Activated naive CD8-positive, alpha-beta T cell treated with anti-CD3 and anti-CD28 coated beads, Interleukin-2, amount 10 ng/mL, durations not matched to agents 7 days and 5 days (primary cell): ENCODE measurements around the gene CLPSL2. TPM values are rescaled to one million over a fixed set of nuclear protein-coding genes. Genes with fewer than 3 reads are reported as not detected.

Source experiments
- ATAC-seq: fragments of 150-1000 bp; cut with Tn5 transposase; one replicate; pipeline ENCODE4 v1.10.0; 2021; ENCODE audit warnings: low read depth, moderate library complexity
- POLR2A ChIA-PET: fragments of 350-600 bp; sonication (Branson Sonifier 250); formaldehyde crosslinking; loops from one replicate; lab custom pipeline; 2021; ENCODE audit warnings: antibody characterized with exemption; lab: Charles Lee
- DNase-seq: peaks from one replicate; pipeline ENCODE4 v3.0.0; 2021
- H3K27ac Mint-ChIP-seq: one replicate; pipeline ENCODE4 v1.8.0; 2022; ENCODE audit warnings: mild to moderate bottlenecking, mixed read lengths
- H3K27me3 Mint-ChIP-seq: one replicate; pipeline ENCODE4 v1.8.0; 2022; ENCODE audit warnings: mild to moderate bottlenecking, moderate library complexity, mixed read lengths
- H3K36me3 Mint-ChIP-seq: one replicate; pipeline ENCODE4 v1.8.0; 2021; ENCODE audit warnings: mild to moderate bottlenecking, mixed read lengths
- H3K4me1 Mint-ChIP-seq: one replicate; pipeline ENCODE4 v1.8.0; 2021; ENCODE audit warnings: mixed read lengths
- H3K4me3 Mint-ChIP-seq: one replicate; pipeline ENCODE4 v1.8.0; 2022; ENCODE audit warnings: mild to moderate bottlenecking, moderate library complexity, mixed read lengths
- H3K9me3 Mint-ChIP-seq: one replicate; pipeline ENCODE4 v1.8.0; 2021; ENCODE audit warnings: mixed read lengths
- total RNA-seq, 2 experiments: library from RNA; stranded (reverse); gene quantifications; one replicate each; pipeline ENCODE4 v1.2.3, GENCODE V29; 2021

The CLPSL2 gene
- total RNA-seq, 2 experiments from 2014 or later, result not detected

DNA sequence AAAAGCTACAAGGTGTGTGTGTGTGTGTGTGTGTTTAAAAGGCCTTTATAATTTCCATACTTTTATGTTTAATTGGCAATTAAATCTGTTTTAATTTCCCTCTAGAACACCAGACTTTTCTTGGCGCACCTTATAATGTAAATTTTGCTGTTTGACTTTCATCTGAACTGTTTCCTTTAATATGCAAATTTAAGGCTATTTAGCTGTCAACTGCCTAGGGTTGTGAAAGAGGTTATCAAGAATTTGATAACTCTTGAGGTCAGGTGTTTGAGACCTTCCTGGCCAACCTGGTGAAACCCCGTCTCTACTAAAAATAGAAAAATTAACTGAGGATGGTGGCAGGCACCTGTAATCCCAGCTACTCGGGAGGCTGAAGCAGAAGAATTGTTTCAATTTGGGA, 24.8 kb downstream of the CLPSL2 start:
- Mint-ChIP-seq H3K4me1 (peaks cover 2% of the 10 kb centered on the region), H3K27me3 (peaks cover 6% of the 10 kb centered on the region), H3K36me3 (no peaks in the 10 kb centered on the region), H3K27ac (no peak overlapping the region), H3K4me3 (no peak overlapping the region), H3K9me3 (no peaks in the 10 kb centered on the region)
- POLR2A ChIA-PET, result no interaction called here
- no peak for DNase-seq
- no peak for ATAC-seq

DNA sequence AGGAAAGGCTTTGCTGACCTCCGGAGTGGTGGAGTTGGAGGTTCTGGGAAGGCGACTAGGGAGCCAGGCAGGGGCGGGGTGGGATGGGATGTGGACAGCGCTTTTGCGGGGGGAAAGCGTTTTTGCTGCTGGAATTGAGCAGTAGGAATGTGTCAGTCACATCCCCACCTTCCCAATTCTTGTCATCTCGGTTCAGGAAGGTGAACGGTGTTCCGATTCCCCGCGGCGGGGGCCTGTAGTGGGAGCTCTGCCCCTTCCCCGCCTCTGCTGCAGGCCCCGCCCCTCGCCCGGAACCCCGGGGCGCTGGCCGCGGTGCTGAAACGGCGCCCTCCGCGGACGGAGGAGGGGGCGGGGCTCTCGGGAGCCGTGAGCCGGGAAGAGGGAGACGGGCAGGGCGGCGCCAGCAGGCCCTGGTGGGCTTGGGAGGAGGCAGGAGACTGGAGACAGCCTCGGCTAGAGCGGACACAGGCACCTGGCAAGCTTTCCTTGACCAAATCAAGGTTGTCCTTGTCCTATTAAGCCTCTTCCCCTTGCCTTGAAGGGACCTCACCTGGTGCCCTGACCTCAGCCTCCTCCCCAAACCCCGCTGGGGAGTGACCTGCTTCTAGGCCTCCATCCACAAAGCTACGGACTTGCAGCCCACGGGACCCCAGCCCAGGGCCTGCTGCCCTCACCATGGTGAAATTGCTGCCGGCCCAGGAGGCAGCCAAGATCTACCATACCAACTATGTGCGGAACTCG, 28.8 kb downstream of the CLPSL2 start, which contains the start of gene LHFPL5:
Gene LHFPL5, plus strand, starts transcription at position 357 of the 741 bp plus-strand sequence. Its CDS starts 319 bp downstream, at position 676.
- Mint-ChIP-seq H3K4me3 (peak within 1 kb of the TSS; percentile 25), H3K4me1 (peaks cover 2% of the 10 kb centered on the region), H3K27ac (no peak within 1 kb of the TSS), H3K9me3 (no peaks in the 10 kb centered on the region), H3K27me3 (peaks cover 11% of the 10 kb centered on the region), H3K36me3 (no peaks in the 10 kb centered on the region)
- POLR2A ChIA-PET, result no interaction called here
- peak; percentile 70 for ATAC-seq
- peak; percentile 87 for DNase-seq

DNA sequence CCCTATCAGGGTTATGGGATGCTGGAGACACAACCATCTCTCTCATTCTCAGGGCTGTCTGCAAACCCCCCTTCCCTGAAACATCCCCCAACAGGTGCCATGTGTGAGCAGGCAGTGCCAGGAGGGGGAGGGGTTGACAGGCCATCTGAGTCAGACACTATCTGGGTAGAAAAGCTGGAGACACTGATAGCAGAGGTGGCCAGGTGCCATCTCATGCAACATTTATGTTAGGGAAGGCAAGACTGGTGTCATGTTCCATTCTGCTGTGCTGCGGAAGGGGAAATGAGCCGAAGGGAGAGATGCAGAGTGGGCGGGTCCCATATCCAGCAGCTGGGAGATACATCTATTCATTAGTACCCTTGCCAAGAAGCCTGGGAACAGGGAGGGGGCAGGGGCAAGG, 32.3 kb downstream of the CLPSL2 start:
- POLR2A ChIA-PET, result no interaction called here
- peaks cover 5% of the 10 kb centered on the region for H3K27me3 Mint-ChIP-seq
- H3K27ac Mint-ChIP-seq, result no peak overlapping the region
- DNase-seq, result no peak
- no peak for ATAC-seq
- H3K4me3 Mint-ChIP-seq, result no peak overlapping the region
- H3K36me3 Mint-ChIP-seq, result no peaks in the 10 kb centered on the region
- peaks cover 3% of the 10 kb centered on the region for H3K4me1 Mint-ChIP-seq
- H3K9me3 Mint-ChIP-seq, result no peaks in the 10 kb centered on the region

DNA sequence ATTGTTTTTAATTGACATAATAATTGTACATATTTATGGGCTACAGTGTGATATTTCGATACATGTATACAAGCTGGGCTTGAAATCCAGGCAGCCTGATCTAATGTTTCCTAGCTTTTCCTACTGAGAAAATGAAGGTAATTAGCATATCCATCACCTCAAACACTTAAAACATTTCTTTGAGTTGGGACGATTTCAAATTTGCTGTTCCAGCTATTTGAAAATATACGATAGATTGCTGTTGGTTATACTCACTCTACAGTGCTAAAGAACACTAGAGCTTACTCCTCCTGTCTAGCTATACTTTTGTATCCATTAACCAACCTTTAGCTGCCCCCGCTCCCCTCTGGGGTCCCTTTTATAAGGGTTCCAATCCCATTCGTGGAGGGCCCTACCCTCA, 33.4 kb downstream of the CLPSL2 start:
- H3K4me3 Mint-ChIP-seq, result no peak overlapping the region
- no peaks in the 10 kb centered on the region for H3K9me3 Mint-ChIP-seq
- peaks cover 5% of the 10 kb centered on the region for H3K27me3 Mint-ChIP-seq
- H3K36me3 Mint-ChIP-seq, result no peaks in the 10 kb centered on the region
- ATAC-seq (no peak), DNase-seq (no peak)
- H3K27ac Mint-ChIP-seq, result no peak overlapping the region
- H3K4me1 Mint-ChIP-seq, result peaks cover 2% of the 10 kb centered on the region
- POLR2A ChIA-PET, result no interaction called here

DNA sequence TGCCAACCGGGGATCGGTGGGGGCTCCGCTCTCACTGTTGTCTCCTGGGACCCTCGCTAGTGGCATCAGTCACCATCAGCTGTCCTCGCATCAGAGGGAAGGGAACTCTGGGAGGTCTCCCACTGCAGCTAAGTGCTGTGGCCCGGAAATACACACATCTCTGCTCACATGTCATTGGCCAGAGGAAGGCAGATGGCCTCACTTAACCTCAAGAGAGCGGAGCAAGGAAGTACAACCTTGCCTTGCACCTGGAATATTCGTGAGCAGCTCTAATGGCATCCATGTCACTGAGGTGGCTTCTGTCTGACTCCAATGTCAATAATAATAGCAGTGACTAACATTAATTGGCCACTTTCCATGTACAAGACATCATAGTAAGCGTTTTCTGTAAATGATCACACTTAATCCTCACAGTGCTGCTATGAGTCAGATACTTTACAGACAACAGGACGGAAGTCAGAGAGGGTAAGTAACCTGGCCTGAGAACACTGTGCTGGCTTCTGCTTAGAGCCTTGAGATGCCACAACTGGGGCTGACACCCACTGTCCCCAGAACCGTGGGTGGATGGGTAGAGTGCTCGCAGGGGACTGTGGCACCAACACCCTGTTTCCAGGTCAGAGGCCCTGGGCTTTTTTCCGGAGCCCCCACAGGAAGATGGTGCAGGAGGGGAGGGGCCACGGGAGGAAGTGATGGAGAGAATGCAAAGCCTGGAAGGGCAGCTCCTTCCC, 34.7 kb downstream of the CLPSL2 start:
- POLR2A ChIA-PET, result no interaction called here

DNA sequence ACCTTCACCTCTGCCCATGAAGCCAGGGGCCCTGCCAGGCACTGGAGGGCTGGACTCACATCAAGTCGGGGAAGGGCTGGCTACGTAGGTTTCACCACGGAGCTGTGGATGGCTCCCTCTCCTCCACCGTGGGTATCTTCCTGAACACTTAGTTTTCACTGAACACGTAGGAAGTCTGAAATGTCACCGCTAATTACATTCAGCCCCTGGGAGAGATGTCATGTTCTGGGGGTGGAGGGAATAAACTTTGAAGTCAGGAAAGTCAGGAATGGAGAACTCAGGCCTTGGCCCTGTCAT, 35.2 kb downstream of the CLPSL2 start:
- Mint-ChIP-seq H3K4me3 (no peak overlapping the region), H3K9me3 (no peaks in the 10 kb centered on the region), H3K27me3 (peaks cover 2% of the 10 kb centered on the region), H3K36me3 (no peaks in the 10 kb centered on the region), H3K4me1 (peaks cover 2% of the 10 kb centered on the region), H3K27ac (no peak overlapping the region)
- no peak for ATAC-seq
- POLR2A ChIA-PET, result no interaction called here
- DNase-seq, result no peak

More for the DNA sequence above, 34.7 kb downstream of the CLPSL2 start:
- ATAC-seq, result no peak
- peaks cover 5% of the 10 kb centered on the region for H3K27me3 Mint-ChIP-seq
- H3K4me3 Mint-ChIP-seq, result no peak overlapping the region
- H3K4me1 Mint-ChIP-seq, result peaks cover 2% of the 10 kb centered on the region
- H3K27ac Mint-ChIP-seq, result no peak overlapping the region
- H3K9me3 Mint-ChIP-seq, result no peaks in the 10 kb centered on the region
- H3K36me3 Mint-ChIP-seq, result no peaks in the 10 kb centered on the region
- DNase-seq, result no peak

DNA sequence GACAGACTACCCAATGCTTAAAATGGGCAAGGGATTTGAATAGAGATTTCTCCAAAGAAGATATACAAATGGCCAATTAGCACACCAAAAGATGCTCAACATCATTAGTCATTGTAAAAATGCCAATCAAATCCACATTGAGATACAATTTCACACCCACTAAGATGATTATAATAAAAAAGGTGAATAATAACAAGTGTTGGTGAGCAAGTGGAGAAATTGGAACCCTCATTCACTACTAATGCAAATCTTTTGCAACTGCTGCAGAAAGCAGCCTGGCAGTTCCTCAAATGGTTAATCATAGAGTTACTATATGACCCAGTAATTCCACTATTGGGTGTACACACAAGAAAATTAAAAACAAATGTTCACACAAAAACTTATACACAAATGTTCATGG, 41.1 kb downstream of the CLPSL2 start:
- H3K4me1 Mint-ChIP-seq, result no peaks in the 10 kb centered on the region
- peaks cover 2% of the 10 kb centered on the region for H3K9me3 Mint-ChIP-seq
- no peak for ATAC-seq
- no peak for DNase-seq
- POLR2A ChIA-PET, result no interaction called here
- H3K27me3 Mint-ChIP-seq, result peaks cover 5% of the 10 kb centered on the region
- no peak overlapping the region for H3K27ac Mint-ChIP-seq
- H3K36me3 Mint-ChIP-seq, result no peaks in the 10 kb centered on the region
- no peak overlapping the region for H3K4me3 Mint-ChIP-seq

DNA sequence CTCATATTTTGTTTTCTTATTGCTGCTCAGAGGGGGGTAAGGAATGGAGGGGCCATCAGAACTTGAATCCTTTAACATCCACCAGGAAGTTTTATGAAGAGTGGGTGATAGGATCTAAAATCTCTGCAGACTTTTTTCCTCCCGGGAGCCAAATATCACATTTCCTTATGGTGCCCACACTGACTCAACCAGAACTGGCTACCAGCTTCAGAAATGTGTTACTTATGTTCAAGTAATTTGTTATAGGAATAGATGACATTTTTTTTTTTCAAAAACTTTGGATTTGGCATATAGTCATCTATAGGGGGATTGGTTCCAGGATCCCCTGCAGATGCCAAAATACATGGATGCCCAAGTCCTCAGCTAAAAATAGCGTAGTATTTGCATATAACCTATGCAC, 47.2 kb downstream of the CLPSL2 start:
- no peak for ATAC-seq
- no peaks in the 10 kb centered on the region for H3K9me3 Mint-ChIP-seq
- no peaks in the 10 kb centered on the region for H3K36me3 Mint-ChIP-seq

DNA sequence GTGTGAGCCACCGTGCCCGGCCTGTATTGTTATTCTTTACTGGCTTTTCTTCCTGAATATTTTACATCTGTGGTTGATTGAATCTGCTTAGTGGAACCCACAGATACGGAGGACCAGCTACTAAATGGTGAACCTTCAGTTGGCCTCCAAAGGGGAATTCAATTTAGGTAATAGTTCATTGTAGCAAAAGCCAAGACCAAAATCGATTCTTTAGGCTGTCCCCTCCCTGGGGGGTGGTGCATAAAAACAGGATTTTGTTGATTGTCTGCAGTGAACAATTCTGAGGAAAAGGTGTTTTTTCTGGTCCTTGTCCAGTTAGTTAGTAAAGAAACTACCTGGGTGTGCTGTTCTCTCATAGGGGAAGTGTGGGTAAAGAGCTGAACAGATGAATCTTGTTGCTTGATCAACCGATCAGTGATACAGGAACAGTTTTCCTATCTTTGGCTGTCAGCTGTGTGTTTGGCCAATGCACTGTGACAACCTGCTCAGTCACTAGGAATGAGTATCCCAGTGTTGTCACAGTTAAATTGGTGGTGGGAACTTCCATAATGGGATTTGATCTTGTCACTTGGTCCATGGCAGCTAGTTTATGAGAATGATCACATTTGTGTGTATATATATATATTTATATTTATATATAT, 48.3 kb downstream of the CLPSL2 start:
- H3K9me3 Mint-ChIP-seq, result peaks cover 1% of the 10 kb centered on the region
- POLR2A ChIA-PET, result no interaction called here
- H3K4me1 Mint-ChIP-seq, result no peaks in the 10 kb centered on the region
- no peak overlapping the region for H3K4me3 Mint-ChIP-seq
- DNase-seq, result no peak
- no peak overlapping the region for H3K27ac Mint-ChIP-seq
- H3K27me3 Mint-ChIP-seq, result no peaks in the 10 kb centered on the region
- no peak for ATAC-seq
- peaks cover 1% of the 10 kb centered on the region for H3K36me3 Mint-ChIP-seq

More for the DNA sequence above, 47.2 kb downstream of the CLPSL2 start:
- POLR2A ChIA-PET, result no interaction called here
- Mint-ChIP-seq H3K27me3 (no peaks in the 10 kb centered on the region), H3K4me1 (no peaks in the 10 kb centered on the region), H3K4me3 (no peak overlapping the region), H3K27ac (no peak overlapping the region)
- DNase-seq, result no peak

Other genes with a start within 250 kb of the CLPSL2 start
- 10 to 100 TPM; 78.6 to 79.8 TPM for gene FKBP5, start 87.7 kb upstream of the CLPSL2 start, total RNA-seq
- under 1 TPM; 0.85 to 0.97 TPM for gene ARMC12, start 39.6 kb upstream of the CLPSL2 start, total RNA-seq
- gene CLPSL1, start 4.4 kb downstream of the CLPSL2 start, total RNA-seq, result not detected
- not detected for gene CLPS, start 20.7 kb downstream of the CLPSL2 start, total RNA-seq
- not detected for gene LHFPL5, start 28.8 kb downstream of the CLPSL2 start, total RNA-seq
- gene SRPK1, start 144.5 kb downstream of the CLPSL2 start, total RNA-seq, result 10 to 100 TPM; 69.1 to 73.6 TPM
- not detected for gene SLC26A8, start 248.0 kb downstream of the CLPSL2 start, total RNA-seq